Small intestine (tissue), 7 donors: ENCODE data around the gene AP3B1. TPM values are rescaled to one million over a fixed set of nuclear protein-coding genes. Genes with fewer than 3 reads are reported as not detected.

Experiments used
- DNase-seq, 2 donors: peaks; one replicate each; pipeline versions ENCODE4 v3.0.0 to v3.0.0-alpha.2; 2013
- FAIRE-seq: peaks from 2 replicates; lab custom pipeline; 2012; peaks lifted over from hg19 to GRCh38; lab: Jason Lieb, UNC
- H3K27ac ChIP-seq, 3 donors: one replicate each; pipeline ENCODE4 v1.5.1; 2013; ENCODE audit warnings: low read length in 2 of 3, mild to moderate bottlenecking in 2 of 3, control low read depth in 1 of 3, inconsistent platforms in 1 of 3, low read depth in 1 of 3, moderate library complexity in 1 of 3
- H3K27me3 ChIP-seq, 3 donors: one replicate each; pipeline ENCODE4 v1.6.1; 2013; ENCODE audit warnings: low read length in 3 of 3, inconsistent platforms in 1 of 3; ENCODE audit not compliant: control insufficient read depth in 3 of 3, insufficient read depth in 3 of 3
- H3K36me3 ChIP-seq, 3 donors: one replicate each; pipeline ENCODE4 v1.6.1; 2013; ENCODE audit warnings: low read length in 3 of 3, inconsistent platforms in 1 of 3, low read depth in 1 of 3, mild to moderate bottlenecking in 1 of 3, moderate library complexity in 1 of 3; ENCODE audit not compliant: control insufficient read depth in 3 of 3, insufficient read depth in 2 of 3
- H3K4me1 ChIP-seq, 3 donors: one replicate each; pipeline ENCODE4 v1.6.1; 2013; ENCODE audit warnings: low read length in 2 of 3, inconsistent platforms in 1 of 3, low read depth in 1 of 3, mild to moderate bottlenecking in 1 of 3, moderate library complexity in 1 of 3; ENCODE audit not compliant: control insufficient read depth in 3 of 3, insufficient read depth in 2 of 3
- H3K4me3 ChIP-seq, 3 donors: one replicate each; pipeline ENCODE4 v1.5.1; 2013; ENCODE audit warnings: low read length in 3 of 3, control low read depth in 1 of 3, inconsistent platforms in 1 of 3, low read depth in 1 of 3, mild to moderate bottlenecking in 1 of 3, moderate library complexity in 1 of 3
- H3K9me3 ChIP-seq, 2 donors: one replicate each; pipeline ENCODE4 v1.6.1; 2013; ENCODE audit warnings: low read depth in 1 of 2, low read length in 1 of 2; ENCODE audit not compliant: control insufficient read depth in 2 of 2, insufficient read depth in 1 of 2
- WGBS, 3 donors: extraction: QIAGEN DNeasy Blood & Tissue Kit; methylation state at CpG; one replicate each; pipeline ENCODE4 v1.1.7; 2013; 5-methylcytosine and 5-hydroxymethylcytosine counted together
- polyA plus RNA-seq, 4 donors: library from polyadenylated mRNA; stranded (reverse) in 3 of 4; unstranded in 1 of 4; fragments of 200-250 nt in 3 of 4; fragments of 120-200 nt in 1 of 4; gene quantifications; one replicate each; pipeline versions ENCODE4 v1.2.1 to v1.2.3, GENCODE V29; 2013
- donor health status: healthy with polysubstance abuse.
- donor health status: control.
- donor health status: control.
- donor health status: Bipolar disorder and iron deficiency.
- donor health status: healthy.

AP3B1 gene
- polyA plus RNA-seq, 4 donors: 22.6 to 38.0 (median 30.6) TPM

DNA sequence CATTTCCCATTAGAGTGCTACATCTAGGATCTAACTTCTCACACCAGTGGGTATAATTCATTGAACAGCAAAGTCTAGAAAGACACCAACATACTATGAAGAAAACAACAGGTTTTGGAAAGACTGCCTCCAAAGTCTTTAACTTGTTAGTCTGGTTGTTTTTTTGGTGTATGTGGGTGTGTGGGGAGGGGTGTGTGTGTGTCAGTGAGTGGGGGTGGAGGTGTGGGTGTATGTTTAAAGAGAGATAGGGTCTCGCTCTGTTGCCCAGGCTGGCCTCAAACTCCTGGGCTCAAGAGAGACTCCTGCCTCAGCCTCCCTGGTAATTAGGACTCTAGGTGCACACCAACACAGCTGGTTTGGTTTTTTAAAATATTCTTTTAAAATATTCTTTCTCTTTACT is 59.7 kb downstream of the AP3B1 start:
- H3K36me3 ChIP-seq: peaks cover 0 to 5% (median 0%) of the 10 kb centered on the region in 3 donors
- FAIRE-seq (no peak), DNase-seq (no peak)
- no peak overlapping the region for H3K4me3 ChIP-seq
- no peaks in the 10 kb centered on the region for H3K4me1 ChIP-seq
- H3K27me3 ChIP-seq: no peaks in the 10 kb centered on the region
- WGBS, 3 donors: 94 to 100% (median 98%) methylated on average over 1 of the region's 1 CpG
- no peaks in the 10 kb centered on the region for H3K9me3 ChIP-seq
- H3K27ac ChIP-seq: no peak overlapping the region

DNA sequence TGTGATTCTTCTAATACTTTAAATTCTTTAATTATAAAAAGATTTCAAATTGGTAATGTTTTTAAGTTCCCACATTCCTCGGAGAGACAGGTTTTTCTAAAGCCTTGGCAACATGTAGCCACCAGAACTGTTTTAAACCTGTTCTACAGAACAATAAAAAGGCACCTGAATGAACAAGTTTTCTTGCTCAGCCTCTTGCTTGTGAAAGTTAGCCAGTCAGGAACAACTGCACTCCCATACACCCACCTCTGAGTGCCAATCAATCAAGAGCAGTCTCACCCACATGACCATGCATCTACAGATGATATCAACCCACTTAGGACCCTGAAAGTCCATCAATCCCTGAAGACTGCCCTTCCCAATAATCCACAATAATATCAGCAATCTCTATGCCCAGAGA is 62.3 kb downstream of the AP3B1 start:
- Histone ChIP-seq H3K27me3 (no peaks in the 10 kb centered on the region), H3K36me3 (peaks cover 0 to 2% (median 0%) of the 10 kb centered on the region in 3 donors), H3K9me3 (no peaks in the 10 kb centered on the region), H3K4me1 (no peaks in the 10 kb centered on the region), H3K4me3 (no peak overlapping the region), H3K27ac (no peak overlapping the region)
- 75 to 91% (median 91%) methylated on average over 1 of the region's 1 CpG for WGBS, 3 donors
- FAIRE-seq (no peak), DNase-seq (no peak)

DNA sequence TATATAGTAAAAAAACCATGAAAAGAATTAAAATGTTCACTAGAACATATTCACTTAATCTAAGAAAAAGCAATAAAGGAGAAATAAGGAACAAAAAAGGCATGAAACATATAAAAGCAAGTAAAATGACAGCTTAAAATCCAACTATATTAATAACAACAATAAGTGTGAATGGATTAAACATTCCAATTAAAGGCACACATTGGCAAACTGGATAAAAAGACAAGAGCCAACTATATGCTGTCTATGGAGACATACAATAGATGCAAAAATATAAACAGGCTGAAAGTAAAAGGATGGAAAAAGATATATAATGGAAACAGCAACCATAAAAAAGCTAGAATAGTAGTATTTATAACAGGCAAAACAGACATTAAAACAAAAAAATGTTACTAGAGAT is 70.1 kb downstream of the AP3B1 start:
- DNase-seq: no peak
- H3K27me3 ChIP-seq: no peaks in the 10 kb centered on the region
- H3K4me1 ChIP-seq: no peaks in the 10 kb centered on the region
- no peak for FAIRE-seq
- H3K9me3 ChIP-seq: peaks cover 0 to 10% of the 10 kb centered on the region in 2 donors
- H3K36me3 ChIP-seq: peaks cover 0 to 12% (median 6%) of the 10 kb centered on the region in 3 donors
- no peak overlapping the region for H3K4me3 ChIP-seq
- H3K27ac ChIP-seq: no peak overlapping the region

GRCh38 chr5:78221964-78222451 is 72.5 kb downstream of the AP3B1 start:
- FAIRE-seq (no peak), DNase-seq (no peak)
- Histone ChIP-seq H3K36me3 (peaks cover 0 to 10% (median 6%) of the 10 kb centered on the region in 3 donors), H3K4me3 (no peak overlapping the region), H3K4me1 (no peaks in the 10 kb centered on the region), H3K9me3 (peaks cover 0 to 10% of the 10 kb centered on the region in 2 donors), H3K27ac (no peak overlapping the region), H3K27me3 (no peaks in the 10 kb centered on the region)
- 87 to 100% (median 88%) methylated on average over 2 of the region's 2 CpGs for WGBS, 3 donors

- 97 to 100% (median 99%) methylated on average over 1 of the region's 1 CpG for WGBS, 3 donors
- no peaks in the 10 kb centered on the region for H3K27me3 ChIP-seq
- peak; percentile 80 for FAIRE-seq
- H3K9me3 ChIP-seq: peaks cover 0 to 10% of the 10 kb centered on the region in 2 donors
- H3K4me1 ChIP-seq: no peaks in the 10 kb centered on the region
- peaks cover 0 to 10% (median 6%) of the 10 kb centered on the region in 3 donors for H3K36me3 ChIP-seq
- no peak overlapping the region for H3K27ac ChIP-seq
- H3K4me3 ChIP-seq: no peak overlapping the region
- no peak for DNase-seq
These were observed 73.0 kb downstream of the AP3B1 start for GRCh38 chr5:78221467-78221866.

GRCh38 chr5:78215972-78216371 is 78.5 kb downstream of the AP3B1 start:
- no peak for FAIRE-seq

GRCh38 chr5:78215565-78215964 is 78.9 kb downstream of the AP3B1 start:
- DNase-seq (no peak), FAIRE-seq (no peak)
- Histone ChIP-seq H3K4me3 (no peak overlapping the region), H3K36me3 (peaks cover 0 to 6% (median 4%) of the 10 kb centered on the region in 3 donors), H3K27ac (no peak overlapping the region), H3K27me3 (no peaks in the 10 kb centered on the region), H3K4me1 (no peaks in the 10 kb centered on the region), H3K9me3 (peaks cover 0 to under 1% of the 10 kb centered on the region in 2 donors)
- WGBS, 3 donors: 81 to 94% (median 83%) methylated on average over 1 of the region's 1 CpG

More at GRCh38 chr5:78215972-78216371, 78.5 kb downstream of the AP3B1 start:
- H3K9me3 ChIP-seq: peaks cover 0 to 4% of the 10 kb centered on the region in 2 donors
- WGBS, 3 donors: 95 to 98% (median 96%) methylated on average over 4 of the region's 4 CpGs
- no peak overlapping the region for H3K27ac ChIP-seq
- H3K4me1 ChIP-seq: no peaks in the 10 kb centered on the region
- no peak overlapping the region for H3K4me3 ChIP-seq
- DNase-seq: no peak
- peaks cover 0 to 10% (median 4%) of the 10 kb centered on the region in 3 donors for H3K36me3 ChIP-seq
- no peaks in the 10 kb centered on the region for H3K27me3 ChIP-seq

GRCh38 chr5:78213799-78214198 is 80.7 kb downstream of the AP3B1 start:
- no peaks in the 10 kb centered on the region for H3K9me3 ChIP-seq
- no peaks in the 10 kb centered on the region for H3K27me3 ChIP-seq
- H3K27ac ChIP-seq: no peak overlapping the region
- no peak for DNase-seq
- no peaks in the 10 kb centered on the region for H3K4me1 ChIP-seq
- 92 to 93% (median 93%) methylated on average over 3 of the region's 3 CpGs for WGBS, 3 donors
- FAIRE-seq: no peak
- no peak overlapping the region for H3K4me3 ChIP-seq
- peaks cover 0 to 6% (median 4%) of the 10 kb centered on the region in 3 donors for H3K36me3 ChIP-seq

DNA sequence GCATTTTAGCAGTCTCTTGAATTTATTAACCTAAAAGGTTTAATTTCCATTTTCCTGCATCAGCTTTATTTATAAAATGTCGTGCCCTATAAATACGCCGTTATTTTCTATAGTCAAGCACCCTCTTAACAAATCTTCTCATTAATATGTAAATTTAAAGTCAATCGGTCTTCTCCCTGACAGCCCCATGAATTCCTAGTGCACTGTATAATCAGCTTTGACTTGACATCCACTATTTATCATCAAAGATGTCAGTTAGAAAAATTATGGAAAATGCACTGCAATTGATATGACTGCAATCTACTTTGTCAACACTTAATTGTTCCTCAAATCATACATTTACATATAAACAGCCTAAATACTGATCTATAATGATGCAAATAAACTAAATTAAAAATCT is 83.4 kb downstream of the AP3B1 start:
- FAIRE-seq (no peak), DNase-seq (no peak)
- H3K27ac ChIP-seq: no peak overlapping the region
- no peak overlapping the region for H3K4me3 ChIP-seq
- H3K36me3 ChIP-seq: peaks cover 0 to 12% (median 4%) of the 10 kb centered on the region in 3 donors
- no peaks in the 10 kb centered on the region for H3K4me1 ChIP-seq
- H3K9me3 ChIP-seq: no peaks in the 10 kb centered on the region
- 81 to 95% (median 84%) methylated on average over 4 of the region's 4 CpGs for WGBS, 3 donors
- H3K27me3 ChIP-seq: no peaks in the 10 kb centered on the region
